Measurements from ENCODE around the gene KLRC4. TPM values are rescaled to one million over a fixed set of nuclear protein-coding genes. Genes with fewer than 3 reads are reported as not detected.
"Not testable (repeated sequence)": the region's sequence is repeated elsewhere in the genome, so short reads cannot be mapped to it uniquely, and the experiment has no call there.

The KLRC4 gene
- total RNA-seq, 2 donors from 2014 or later = not detected

- no peaks in the 10 kb centered on the region for H3K9me3 ChIP-seq
- H3K4me1 ChIP-seq = peaks cover 11% of the 10 kb centered on the region
- H3K36me3 ChIP-seq (replicated peaks in 1 of 2; ENCODE audit: insufficient read depth in 1 of 2, low read depth in 2 of 2) = no peaks in the 10 kb centered on the region
- H3K4me3 ChIP-seq = no peak overlapping the region
- WGBS, 2 donors = 58 to 75% methylated on average over 1 of the region's 1 CpG
- no peak for TF ChIP-seq POLR2A (IDR thresholded peaks at IDR 0.05)
- ATAC-seq = no peak
- DNase-seq = no peak
- intact Hi-C loops (cut with DNase I) = no loop called here
- H3K27me3 ChIP-seq = no peaks in the 10 kb centered on the region
- no peak overlapping the region for H3K27ac ChIP-seq
Measured at GRCh38 chr12:10386857-10387256, 22.7 kb downstream of the KLRC4 start.

DNA sequence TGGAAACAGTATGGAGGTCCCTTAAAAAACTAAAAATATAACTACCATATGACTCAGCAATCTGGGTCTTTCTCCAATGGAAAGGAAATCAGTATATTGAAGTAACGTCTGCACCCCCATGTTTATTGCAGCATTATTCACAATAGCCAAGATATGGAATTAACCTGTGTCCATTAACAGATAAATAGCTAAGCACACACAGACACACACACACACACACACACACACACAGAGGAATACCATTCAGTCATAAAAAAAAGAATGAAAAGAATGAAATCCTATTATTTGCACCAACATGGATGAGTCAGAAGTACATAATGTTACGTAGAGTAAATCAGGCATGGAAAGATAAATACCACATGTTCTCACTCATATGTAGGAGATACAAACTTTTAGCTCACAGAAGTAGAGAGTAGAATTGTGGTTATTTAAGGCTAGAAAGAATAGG is 24.4 kb downstream of the KLRC4 start:
- no peak overlapping the region for H3K27ac ChIP-seq
- H3K36me3 ChIP-seq (replicated peaks in 1 of 2; ENCODE audit: insufficient read depth in 1 of 2, low read depth in 2 of 2) = no peaks in the 10 kb centered on the region
- H3K9me3 ChIP-seq = no peaks in the 10 kb centered on the region
- 58 to 68% methylated on average over 2 of the region's 2 CpGs for WGBS, 2 donors
- TF ChIP-seq POLR2A (IDR thresholded peaks at IDR 0.05) = no peak
- TF ChIP-seq, protein P1, sequence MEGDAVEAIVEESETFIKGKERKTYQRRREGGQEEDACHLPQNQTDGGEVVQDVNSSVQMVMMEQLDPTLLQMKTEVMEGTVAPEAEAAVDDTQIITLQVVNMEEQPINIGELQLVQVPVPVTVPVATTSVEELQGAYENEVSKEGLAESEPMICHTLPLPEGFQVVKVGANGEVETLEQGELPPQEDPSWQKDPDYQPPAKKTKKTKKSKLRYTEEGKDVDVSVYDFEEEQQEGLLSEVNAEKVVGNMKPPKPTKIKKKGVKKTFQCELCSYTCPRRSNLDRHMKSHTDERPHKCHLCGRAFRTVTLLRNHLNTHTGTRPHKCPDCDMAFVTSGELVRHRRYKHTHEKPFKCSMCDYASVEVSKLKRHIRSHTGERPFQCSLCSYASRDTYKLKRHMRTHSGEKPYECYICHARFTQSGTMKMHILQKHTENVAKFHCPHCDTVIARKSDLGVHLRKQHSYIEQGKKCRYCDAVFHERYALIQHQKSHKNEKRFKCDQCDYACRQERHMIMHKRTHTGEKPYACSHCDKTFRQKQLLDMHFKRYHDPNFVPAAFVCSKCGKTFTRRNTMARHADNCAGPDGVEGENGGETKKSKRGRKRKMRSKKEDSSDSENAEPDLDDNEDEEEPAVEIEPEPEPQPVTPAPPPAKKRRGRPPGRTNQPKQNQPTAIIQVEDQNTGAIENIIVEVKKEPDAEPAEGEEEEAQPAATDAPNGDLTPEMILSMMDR (IDR thresholded peaks at IDR 0.05) = no peak
- ATAC-seq (no peak), DNase-seq (no peak)
- no peak overlapping the region for H3K4me3 ChIP-seq
- intact Hi-C loops (cut with DNase I) = no loop called here
- H3K27me3 ChIP-seq = no peaks in the 10 kb centered on the region
- H3K4me1 ChIP-seq = peaks cover 13% of the 10 kb centered on the region

GRCh38 chr12:10384191-10384590 is 25.4 kb downstream of the KLRC4 start:
- Histone ChIP-seq H3K9me3 (no peaks in the 10 kb centered on the region), H3K27ac (no peak overlapping the region), H3K4me3 (no peak overlapping the region), H3K36me3 (replicated peaks in 1 of 2; ENCODE audit: insufficient read depth in 1 of 2, low read depth in 2 of 2) (no peaks in the 10 kb centered on the region), H3K4me1 (peaks cover 13% of the 10 kb centered on the region), H3K27me3 (no peaks in the 10 kb centered on the region)
- 92% methylated on average over 3 of the region's 3 CpGs for WGBS, 2 donors
- TF ChIP-seq, protein P1 (IDR thresholded peaks at IDR 0.05) = no peak
- no peak for TF ChIP-seq POLR2A (IDR thresholded peaks at IDR 0.05)
- no peak for ATAC-seq
- intact Hi-C loops (cut with DNase I) = no loop called here
- DNase-seq = no peak

- Histone ChIP-seq H3K4me1 (peaks cover 13% of the 10 kb centered on the region), H3K36me3 (replicated peaks in 1 of 2; ENCODE audit: insufficient read depth in 1 of 2, low read depth in 2 of 2) (no peaks in the 10 kb centered on the region), H3K27me3 (no peaks in the 10 kb centered on the region), H3K9me3 (no peaks in the 10 kb centered on the region), H3K4me3 (no peak overlapping the region), H3K27ac (no peak overlapping the region)
- 46 to 48% methylated on average over 4 of the region's 4 CpGs for WGBS, 2 donors
- DNase-seq = no peak
- ATAC-seq = peak; percentile 60
- TF ChIP-seq, protein P1 (IDR thresholded peaks at IDR 0.05) = no peak
- no peak for TF ChIP-seq POLR2A (IDR thresholded peaks at IDR 0.05)
- intact Hi-C loops (cut with DNase I) = no loop called here
Measured at GRCh38 chr12:10381928-10382628, 27.5 kb downstream of the KLRC4 start.

GRCh38 chr12:10378737-10379136 is 30.8 kb downstream of the KLRC4 start:
- H3K9me3 ChIP-seq; ATAC-seq; DNase-seq; intact Hi-C loops (cut with DNase I); H3K27ac ChIP-seq; H3K27me3 ChIP-seq; H3K36me3 ChIP-seq (replicated peaks in 1 of 2; ENCODE audit: insufficient read depth in 1 of 2, low read depth in 2 of 2); H3K4me3 ChIP-seq: not testable (repeated sequence)
- peaks cover 13% of the 10 kb centered on the region for H3K4me1 ChIP-seq
- 77 to 100% methylated on average over 2 of the region's 2 CpGs for WGBS, 2 donors

- Histone ChIP-seq H3K4me1 (peaks cover 5% of the 10 kb centered on the region), H3K9me3 (no peaks in the 10 kb centered on the region), H3K36me3 (replicated peaks in 1 of 2; ENCODE audit: insufficient read depth in 1 of 2, low read depth in 2 of 2) (no peaks in the 10 kb centered on the region), H3K4me3 (no peak overlapping the region), H3K27ac (no peak overlapping the region), H3K27me3 (no peaks in the 10 kb centered on the region)
- TF ChIP-seq POLR2A (IDR thresholded peaks at IDR 0.05) = no peak
- TF ChIP-seq, protein P1 (IDR thresholded peaks at IDR 0.05) = no peak
- DNase-seq = no peak
- ATAC-seq = no peak
- 89% methylated on average over 3 of the region's 3 CpGs for WGBS, 2 donors
- intact Hi-C loops (cut with DNase I) = no loop called here
Measured at GRCh38 chr12:10374624-10375018, 34.9 kb downstream of the KLRC4 start.
